ENCODE data around the gene TNNT1.

The TNNT1 gene

DNA sequence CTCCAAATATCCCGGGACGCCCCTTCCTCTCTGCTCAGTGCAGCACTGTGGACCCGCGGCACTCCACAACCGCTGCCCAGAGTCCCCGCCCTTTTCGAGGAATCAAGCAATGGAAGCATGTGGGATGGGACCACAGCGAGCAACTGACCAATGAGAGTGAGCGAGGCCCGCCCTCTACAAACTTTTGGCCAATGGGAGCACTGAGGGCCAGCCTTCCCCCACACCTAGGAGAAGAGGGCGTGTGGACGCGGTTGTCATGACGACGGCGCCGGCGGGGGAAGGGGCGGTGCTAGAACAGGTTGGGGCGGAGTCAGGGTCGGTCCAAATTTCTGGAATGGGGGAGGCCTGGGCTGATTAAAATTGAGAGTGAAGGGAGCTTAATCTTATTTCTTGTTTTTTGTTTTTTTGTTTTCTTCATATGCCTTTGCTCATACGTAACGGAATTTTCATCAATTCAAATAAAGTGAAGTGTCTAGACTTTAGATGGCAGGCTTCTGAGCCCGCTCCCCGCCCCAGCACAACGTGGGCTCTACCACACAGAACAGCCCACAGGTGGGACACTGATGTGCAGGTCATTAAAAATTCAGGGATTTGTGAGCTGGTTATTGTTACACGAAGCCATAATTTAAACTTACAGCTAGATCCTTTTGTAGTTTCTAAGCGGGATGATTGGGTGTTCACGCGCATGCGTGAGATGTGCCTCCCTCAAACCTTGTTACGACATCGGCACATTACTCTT is 17.7 kb upstream of the TNNT1 start, which contains the start of gene DNAAF3:
TSS of gene DNAAF3 (minus strand) at position 84 of the 739 bp plus-strand sequence. CDS start 200 bp downstream, outside the sequence.
- H3K4me3 ChIP-seq (ENCODE audit: low read depth, low read length): peak within 1 kb of the TSS; percentile 75
- H2AFZ ChIP-seq (ENCODE audit: low read length, unreplicated experiment): peak within 1 kb of the TSS; percentile 23
- no peaks in the 10 kb centered on the region for H3K36me3 ChIP-seq (ENCODE audit: insufficient read depth, low read length)
- no peak within 1 kb of the TSS for H3K27ac ChIP-seq (ENCODE audit: low read depth, low read length)
- no peaks in the 10 kb centered on the region for H3K79me2 ChIP-seq (ENCODE audit: control insufficient read depth, insufficient read depth, low read length, unreplicated experiment)
- H3K27me3 ChIP-seq (ENCODE audit: insufficient read depth, low read length): peaks cover 10% of the 10 kb centered on the region
- no peaks in the 10 kb centered on the region for H3K4me1 ChIP-seq (ENCODE audit: control insufficient read depth, insufficient read depth, low read length, unreplicated experiment)

DNA sequence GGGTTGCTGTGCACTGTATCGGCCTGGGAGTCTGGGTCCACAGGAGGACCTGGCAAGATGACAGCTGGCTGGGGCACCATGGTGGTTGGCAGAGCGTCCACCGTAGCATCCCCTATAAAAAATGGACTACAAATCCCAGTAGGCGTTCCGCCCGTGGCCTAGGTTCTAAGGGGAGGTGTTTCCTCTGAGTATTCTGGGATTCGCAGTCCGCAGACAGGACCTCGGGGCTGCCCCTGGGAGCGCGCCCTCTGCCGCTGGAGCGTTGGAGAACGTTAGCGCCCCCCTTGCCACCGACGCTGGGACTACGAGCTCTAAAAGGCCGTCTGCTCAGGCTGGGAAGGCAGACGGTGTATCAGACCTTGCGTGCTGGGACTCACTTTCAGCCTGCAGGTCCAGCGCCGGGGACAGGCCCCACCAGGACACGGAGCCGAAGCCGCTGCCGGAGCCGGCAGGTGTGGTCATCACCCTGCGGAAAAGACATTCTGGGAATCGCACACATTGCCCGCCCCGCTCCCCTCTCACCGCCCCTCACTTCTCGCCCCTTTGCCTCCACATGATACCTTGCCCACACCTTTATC is 17.0 kb upstream of the TNNT1 start:
- Histone ChIP-seq H3K4me3 (ENCODE audit: low read depth, low read length) (peak overlapping the region; percentile 75), H3K79me2 (ENCODE audit: control insufficient read depth, insufficient read depth, low read length, unreplicated experiment) (no peaks in the 10 kb centered on the region), H3K27ac (ENCODE audit: low read depth, low read length) (no peak overlapping the region), H3K4me1 (ENCODE audit: control insufficient read depth, insufficient read depth, low read length, unreplicated experiment) (no peaks in the 10 kb centered on the region), H2AFZ (ENCODE audit: low read length, unreplicated experiment) (peak overlapping the region; percentile 23), H3K27me3 (ENCODE audit: insufficient read depth, low read length) (peaks cover 17% of the 10 kb centered on the region), H3K36me3 (ENCODE audit: insufficient read depth, low read length) (no peaks in the 10 kb centered on the region)

DNA sequence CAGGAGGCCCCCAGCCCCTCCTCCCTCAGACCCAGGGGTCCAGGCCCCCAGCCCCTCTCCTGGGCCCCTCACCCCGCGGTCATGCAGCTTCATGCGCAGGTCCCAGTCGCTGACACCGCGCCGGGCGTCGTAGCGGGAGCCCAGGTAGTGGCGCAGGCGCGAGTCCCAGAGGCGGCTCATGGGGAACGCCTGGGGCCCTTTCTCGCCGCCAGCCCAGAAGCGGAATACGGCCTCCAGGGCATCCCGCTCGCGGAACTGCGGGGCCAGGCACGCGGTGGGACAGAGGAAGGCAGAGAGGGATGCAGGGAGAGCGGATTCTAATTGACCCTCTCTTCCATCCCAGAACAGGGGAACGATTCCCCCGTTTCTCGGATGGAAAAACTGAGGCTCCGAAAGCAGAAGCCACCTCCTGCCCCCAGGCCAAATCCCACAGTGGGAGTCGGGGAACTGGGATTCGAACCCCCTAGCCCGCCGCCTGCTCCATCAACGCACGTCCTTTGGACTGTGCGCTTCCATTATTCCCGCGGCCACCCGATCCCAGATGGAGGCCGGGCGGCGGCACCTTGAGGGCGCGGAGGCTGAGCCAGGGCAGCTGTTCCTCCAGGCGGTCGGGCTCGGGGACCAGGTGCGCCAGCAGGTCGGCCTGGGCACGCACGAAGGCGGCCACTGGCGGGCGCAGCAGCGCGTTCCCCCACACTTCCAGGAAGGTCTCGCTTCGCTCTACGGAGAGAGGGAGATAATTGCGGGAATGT is 12.7 kb upstream of the TNNT1 start:
- Histone ChIP-seq H3K27ac (ENCODE audit: low read depth, low read length) (no peak overlapping the region), H3K79me2 (ENCODE audit: control insufficient read depth, insufficient read depth, low read length, unreplicated experiment) (no peaks in the 10 kb centered on the region), H2AFZ (ENCODE audit: low read length, unreplicated experiment) (no peak overlapping the region), H3K27me3 (ENCODE audit: insufficient read depth, low read length) (peaks cover 19% of the 10 kb centered on the region), H3K4me1 (ENCODE audit: control insufficient read depth, insufficient read depth, low read length, unreplicated experiment) (peaks cover 16% of the 10 kb centered on the region), H3K36me3 (ENCODE audit: insufficient read depth, low read length) (no peaks in the 10 kb centered on the region), H3K4me3 (ENCODE audit: low read depth, low read length) (no peak overlapping the region)

DNA sequence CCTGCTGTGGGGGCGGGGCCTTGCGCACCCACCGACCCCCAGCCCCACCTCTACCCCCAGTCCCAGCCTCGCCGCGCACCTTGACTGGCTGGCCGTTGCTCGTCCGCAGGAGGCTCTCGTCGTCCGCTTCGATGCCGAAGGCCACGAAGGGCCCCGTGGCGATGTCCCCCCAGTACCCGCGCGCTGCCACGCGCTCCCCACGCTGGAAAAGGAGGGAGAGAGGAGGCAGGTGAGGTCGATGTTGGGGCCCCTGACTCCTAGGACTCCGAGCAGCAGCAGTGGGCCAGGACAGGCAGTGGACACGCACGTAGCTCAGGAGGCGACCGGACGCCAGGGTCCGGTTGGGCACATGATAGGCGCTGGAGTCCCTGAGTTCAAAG is 12.0 kb upstream of the TNNT1 start:
- Histone ChIP-seq H3K4me3 (ENCODE audit: low read depth, low read length) (no peak overlapping the region), H3K27me3 (ENCODE audit: insufficient read depth, low read length) (peaks cover 25% of the 10 kb centered on the region), H2AFZ (ENCODE audit: low read length, unreplicated experiment) (no peak overlapping the region), H3K36me3 (ENCODE audit: insufficient read depth, low read length) (no peaks in the 10 kb centered on the region), H3K27ac (ENCODE audit: low read depth, low read length) (no peak overlapping the region), H3K79me2 (ENCODE audit: control insufficient read depth, insufficient read depth, low read length, unreplicated experiment) (no peaks in the 10 kb centered on the region), H3K4me1 (ENCODE audit: control insufficient read depth, insufficient read depth, low read length, unreplicated experiment) (peaks cover 16% of the 10 kb centered on the region)

DNA sequence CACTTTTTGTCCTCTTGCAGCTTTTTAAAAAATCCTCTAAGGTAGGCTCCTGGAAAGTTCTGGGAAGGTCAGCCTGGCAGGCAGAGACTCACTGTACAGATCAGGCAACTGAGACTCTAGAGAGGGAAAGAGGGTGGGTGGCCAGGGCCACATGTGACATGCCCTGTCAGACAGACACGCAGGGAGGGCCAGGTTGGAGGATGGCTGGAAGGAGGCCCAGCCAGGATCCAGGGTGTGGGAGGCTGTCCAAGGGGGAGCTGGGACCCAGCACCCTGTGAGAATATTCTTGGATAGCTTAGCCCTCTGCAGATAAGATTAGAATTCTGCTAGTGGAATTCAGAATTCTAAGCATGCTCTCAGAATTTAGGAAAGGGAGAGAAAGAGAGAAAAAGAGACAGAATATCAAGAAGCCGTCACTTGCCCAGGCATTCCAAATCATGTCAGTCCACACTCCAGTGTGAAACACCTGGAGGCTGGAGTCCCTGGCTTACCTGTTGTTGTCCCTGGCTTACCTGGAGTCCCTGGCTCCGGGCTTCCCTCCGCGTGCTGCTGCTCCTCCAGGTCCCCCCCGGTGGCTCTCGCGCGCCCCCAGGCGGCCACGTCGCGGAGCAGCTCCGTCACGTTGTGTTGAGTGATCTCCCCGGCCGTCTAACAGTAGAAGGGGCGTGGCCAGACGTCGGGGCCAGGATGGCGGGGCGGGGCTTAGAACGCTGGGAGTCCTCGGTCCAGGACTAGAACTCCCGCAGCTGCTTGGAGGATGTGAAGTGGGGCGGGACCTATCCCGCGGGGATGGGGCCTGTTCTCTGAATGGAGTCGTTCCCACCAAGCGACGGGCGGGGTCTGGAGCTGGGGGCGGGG is 11.4 kb upstream of the TNNT1 start:
- Histone ChIP-seq H2AFZ (ENCODE audit: low read length, unreplicated experiment) (no peak overlapping the region), H3K4me1 (ENCODE audit: control insufficient read depth, insufficient read depth, low read length, unreplicated experiment) (peaks cover 16% of the 10 kb centered on the region), H3K27me3 (ENCODE audit: insufficient read depth, low read length) (peaks cover 26% of the 10 kb centered on the region), H3K27ac (ENCODE audit: low read depth, low read length) (no peak overlapping the region), H3K36me3 (ENCODE audit: insufficient read depth, low read length) (no peaks in the 10 kb centered on the region), H3K4me3 (ENCODE audit: low read depth, low read length) (no peak overlapping the region), H3K79me2 (ENCODE audit: control insufficient read depth, insufficient read depth, low read length, unreplicated experiment) (no peaks in the 10 kb centered on the region)

DNA sequence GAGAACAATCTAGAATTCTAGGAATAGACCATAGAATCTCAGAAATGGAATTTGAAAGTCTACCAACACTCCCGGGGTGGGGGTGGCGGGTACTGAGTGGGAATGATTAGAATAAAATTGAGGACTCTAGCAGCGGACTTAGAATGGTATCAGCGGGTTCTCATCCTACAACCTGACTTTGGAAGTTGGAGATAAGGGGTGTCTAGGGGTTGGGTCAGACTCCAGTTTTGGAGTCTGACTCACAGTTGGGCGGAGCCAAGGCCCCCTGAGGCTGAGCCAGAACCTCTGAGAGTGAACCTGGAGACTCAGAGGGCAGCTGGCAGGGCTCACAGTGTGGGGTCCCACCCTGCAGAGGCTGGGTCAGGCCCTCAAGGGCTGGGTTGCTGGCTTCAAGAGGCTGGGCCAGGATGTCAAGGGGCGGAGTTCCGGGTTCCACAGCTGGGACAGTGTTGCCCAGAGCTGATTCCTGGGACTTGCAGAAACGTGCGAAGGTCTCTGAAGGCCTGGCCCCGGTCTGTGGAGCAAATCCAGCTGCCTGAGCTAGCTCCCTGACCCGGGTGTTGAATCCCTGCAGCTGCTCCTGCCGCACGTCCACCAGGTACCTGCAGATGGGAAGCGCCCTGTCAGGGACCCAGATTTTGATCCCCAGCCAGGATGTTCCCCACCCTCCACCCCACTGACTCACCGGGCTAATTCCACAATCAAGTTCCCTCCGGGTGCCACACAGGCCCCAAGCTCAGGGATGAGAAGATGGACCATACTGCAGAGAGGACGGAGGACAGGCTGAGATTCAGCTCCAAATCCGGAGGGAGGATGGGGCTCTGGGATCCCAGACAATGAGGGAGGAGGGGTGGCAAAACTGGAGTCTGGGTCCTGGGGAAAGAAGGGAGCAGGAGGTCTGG is 10.1 kb upstream of the TNNT1 start:
- Histone ChIP-seq H3K79me2 (ENCODE audit: control insufficient read depth, insufficient read depth, low read length, unreplicated experiment) (no peaks in the 10 kb centered on the region), H3K4me1 (ENCODE audit: control insufficient read depth, insufficient read depth, low read length, unreplicated experiment) (peaks cover 16% of the 10 kb centered on the region), H3K27me3 (ENCODE audit: insufficient read depth, low read length) (peaks cover 26% of the 10 kb centered on the region), H3K27ac (ENCODE audit: low read depth, low read length) (no peak overlapping the region), H2AFZ (ENCODE audit: low read length, unreplicated experiment) (no peak overlapping the region), H3K36me3 (ENCODE audit: insufficient read depth, low read length) (no peaks in the 10 kb centered on the region), H3K4me3 (ENCODE audit: low read depth, low read length) (no peak overlapping the region)

DNA sequence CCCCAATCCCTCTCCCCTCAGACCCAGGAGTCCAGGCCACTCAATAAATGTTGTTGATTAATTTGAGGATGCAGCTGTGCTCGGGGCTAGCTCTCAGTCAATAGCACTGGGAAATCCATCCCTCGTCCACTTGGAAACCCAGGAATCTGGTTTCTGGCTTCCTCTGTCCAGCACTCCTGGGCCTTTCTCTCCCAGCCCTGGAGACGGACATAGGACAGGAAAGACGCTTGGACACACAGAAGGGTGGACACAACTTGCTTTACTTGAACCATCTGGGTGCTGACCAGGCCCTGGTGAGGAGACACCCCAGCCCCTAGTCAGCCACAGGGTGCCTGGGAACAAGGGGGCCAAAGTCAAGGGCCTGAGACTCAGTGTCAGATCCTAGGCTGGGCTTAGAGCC is 9.4 kb upstream of the TNNT1 start:
- H3K4me3 ChIP-seq (ENCODE audit: low read depth, low read length): no peak overlapping the region
- H3K27ac ChIP-seq (ENCODE audit: low read depth, low read length): no peak overlapping the region
- no peaks in the 10 kb centered on the region for H3K36me3 ChIP-seq (ENCODE audit: insufficient read depth, low read length)
- H3K4me1 ChIP-seq (ENCODE audit: control insufficient read depth, insufficient read depth, low read length, unreplicated experiment): peaks cover 16% of the 10 kb centered on the region
- H3K27me3 ChIP-seq (ENCODE audit: insufficient read depth, low read length): peaks cover 26% of the 10 kb centered on the region
- no peaks in the 10 kb centered on the region for H3K79me2 ChIP-seq (ENCODE audit: control insufficient read depth, insufficient read depth, low read length, unreplicated experiment)
- no peak overlapping the region for H2AFZ ChIP-seq (ENCODE audit: low read length, unreplicated experiment)

DNA sequence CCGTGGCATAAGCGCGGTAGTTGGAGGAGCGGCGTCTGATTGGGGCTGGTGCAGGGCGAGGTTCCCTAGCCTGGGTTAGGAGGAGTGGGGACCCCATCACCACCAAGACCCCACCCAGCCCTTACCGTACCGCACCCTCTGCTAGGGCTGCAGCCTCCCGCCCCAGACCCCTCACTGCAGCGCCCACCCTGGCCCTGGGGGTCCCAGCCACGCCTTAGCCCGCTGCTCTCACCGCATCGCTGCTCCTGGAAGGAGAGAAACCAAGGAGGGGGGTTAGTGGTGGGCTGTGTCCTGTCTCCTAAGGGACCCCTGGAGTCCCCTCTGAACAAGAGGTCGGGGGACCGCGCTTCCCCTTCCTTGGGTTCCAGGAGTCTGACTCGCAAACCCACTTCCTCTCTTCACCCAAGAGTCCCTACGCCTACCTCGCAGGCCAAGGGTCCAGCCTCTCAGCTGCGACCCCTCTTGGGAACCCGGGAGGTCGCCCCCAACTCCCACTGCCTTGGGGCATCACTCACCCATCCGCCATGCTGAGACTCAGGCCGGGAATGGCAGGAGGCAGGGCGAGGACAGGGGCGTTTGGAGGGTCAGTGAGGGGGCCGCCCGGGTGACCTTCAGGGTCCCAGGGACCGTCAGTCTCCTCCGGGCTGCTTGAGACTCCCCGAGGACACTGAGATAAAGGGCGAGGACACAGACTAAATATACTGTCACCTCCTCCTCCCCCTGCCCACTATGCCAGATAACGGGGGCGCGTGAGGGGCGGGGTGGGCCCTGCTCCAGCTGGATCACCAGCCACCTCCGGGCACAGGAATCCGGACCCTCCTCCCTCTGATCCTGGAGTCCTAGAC is 8.3 kb upstream of the TNNT1 start, which contains the start of gene TNNI3:
TSS of gene TNNI3 (minus strand) at position 669 of the 845 bp plus-strand sequence. CDS start at position 526, 143 bp downstream.
- no peak within 1 kb of the TSS for H3K27ac ChIP-seq (ENCODE audit: low read depth, low read length)
- peaks cover 16% of the 10 kb centered on the region for H3K4me1 ChIP-seq (ENCODE audit: control insufficient read depth, insufficient read depth, low read length, unreplicated experiment)
- H3K36me3 ChIP-seq (ENCODE audit: insufficient read depth, low read length): no peaks in the 10 kb centered on the region
- H3K27me3 ChIP-seq (ENCODE audit: insufficient read depth, low read length): peaks cover 25% of the 10 kb centered on the region
- no peak within 1 kb of the TSS for H2AFZ ChIP-seq (ENCODE audit: low read length, unreplicated experiment)
- H3K4me3 ChIP-seq (ENCODE audit: low read depth, low read length): no peak within 1 kb of the TSS
- no peaks in the 10 kb centered on the region for H3K79me2 ChIP-seq (ENCODE audit: control insufficient read depth, insufficient read depth, low read length, unreplicated experiment)

Data from ACC112 (cell line).